Osteoblast (primary cell): ENCODE data around the gene HNRNPA1. TPM values are rescaled to one million over a fixed set of nuclear protein-coding genes. Genes with fewer than 3 reads are reported as not detected.

Experiments used
- DNase-seq: peaks from one replicate; pipeline ENCODE4 v3.0.0; 2011; ENCODE audit warnings: low spot score, mixed read lengths; ENCODE audit not compliant: insufficient read length; ENCODE audit errors: missing footprints
- H2AFZ ChIP-seq: 2 replicates; pipeline ENCODE4 v1.6.0; 2011; ENCODE audit warnings: mild to moderate bottlenecking, low read length
- H3K27ac ChIP-seq: 2 replicates; pipeline ENCODE4 v1.5.1; 2011; ENCODE audit warnings: mild to moderate bottlenecking, low read depth, low read length, moderate library complexity
- H3K27me3 ChIP-seq: 2 replicates; pipeline ENCODE4 v1.6.0; 2012; ENCODE audit warnings: mild to moderate bottlenecking, control low read depth, inconsistent platforms, low read length, moderate library complexity; ENCODE audit not compliant: insufficient read depth
- H3K36me3 ChIP-seq: 2 replicates; pipeline ENCODE4 v1.5.1; 2011; ENCODE audit warnings: mild to moderate bottlenecking, low read length, control low read depth, moderate library complexity; ENCODE audit not compliant: insufficient read depth
- H3K4me1 ChIP-seq: 2 replicates; pipeline ENCODE4 v1.5.1; 2011; ENCODE audit warnings: mild to moderate bottlenecking, low read length, control low read depth, moderate library complexity; ENCODE audit not compliant: insufficient read depth
- H3K4me2 ChIP-seq: 2 replicates; pipeline ENCODE4 v1.6.0; 2011; ENCODE audit warnings: mild to moderate bottlenecking, low read length; ENCODE audit not compliant: insufficient read depth
- H3K4me3 ChIP-seq: fragments of 200-600 bp; sonication (generic); 3 replicates; pipeline ENCODE4 v1.5.1; 2012; ENCODE audit warnings: mild to moderate bottlenecking, low read length, inconsistent platforms; ENCODE audit not compliant: insufficient read depth
- H3K79me2 ChIP-seq: 2 replicates; pipeline ENCODE4 v1.6.0; 2012; ENCODE audit warnings: mild to moderate bottlenecking, low read length, control low read depth, inconsistent platforms; ENCODE audit not compliant: insufficient read depth
- H3K9me3 ChIP-seq: 2 replicates; pipeline ENCODE4 v1.5.1; 2011; ENCODE audit warnings: low read depth, low read length, control low read depth
- H4K20me1 ChIP-seq: 2 replicates; pipeline ENCODE4 v1.6.0; 2012; ENCODE audit warnings: mild to moderate bottlenecking, low read length, control low read depth; ENCODE audit not compliant: insufficient read depth
- CTCF ChIP-seq: IDR thresholded peaks from 2 replicates; pipeline ENCODE4 v1.5.1; 2011; ENCODE audit warnings: mild to moderate bottlenecking, low read depth, low read length, moderate library complexity; ENCODE audit errors: extremely low read depth
- total RNA-seq: library from RNA; depleted of rRNA; stranded (reverse); fragments of >200 nt; gene quantifications from 2 replicates; pipeline ENCODE4 v1.2.3, GENCODE V29; 2012

HNRNPA1 gene
- total RNA-seq, 1 donor: 217 TPM

GRCh38 chr12:54287261-54288157, 7.0 kb downstream of the HNRNPA1 start:
- Histone ChIP-seq H3K4me1 (peaks cover 19% of the 10 kb centered on the region), H3K4me3 (no peak overlapping the region), H2AFZ (no peak overlapping the region), H4K20me1 (peaks cover 38% of the 10 kb centered on the region), H3K79me2 (peaks cover 18% of the 10 kb centered on the region), H3K36me3 (peaks cover 53% of the 10 kb centered on the region), H3K9me3 (no peaks in the 10 kb centered on the region), H3K4me2 (no peak overlapping the region), H3K27ac (no peak overlapping the region), H3K27me3 (no peaks in the 10 kb centered on the region)
- TF ChIP-seq CTCF: no peak
- DNase-seq: no peak

- H3K4me3 ChIP-seq: no peak overlapping the region
Observed at GRCh38 chr12:54292083-54292930, 11.8 kb downstream of the HNRNPA1 start.

GRCh38 chr12:54292931-54293241, 12.4 kb downstream of the HNRNPA1 start:
- Histone ChIP-seq H3K27ac (no peak overlapping the region), H3K4me1 (no peaks in the 10 kb centered on the region), H4K20me1 (peaks cover under 1% of the 10 kb centered on the region), H3K27me3 (no peaks in the 10 kb centered on the region), H3K79me2 (no peaks in the 10 kb centered on the region), H3K36me3 (peaks cover 5% of the 10 kb centered on the region), H3K4me2 (no peak overlapping the region), H3K4me3 (no peak overlapping the region), H3K9me3 (no peaks in the 10 kb centered on the region), H2AFZ (no peak overlapping the region)
- no peak for TF ChIP-seq CTCF
- peak; percentile 17 for DNase-seq

More at GRCh38 chr12:54292083-54292930, 11.8 kb downstream of the HNRNPA1 start:
- Histone ChIP-seq H3K79me2 (no peaks in the 10 kb centered on the region), H3K36me3 (peaks cover 11% of the 10 kb centered on the region), H3K4me2 (no peak overlapping the region), H3K27ac (no peak overlapping the region), H2AFZ (no peak overlapping the region), H3K9me3 (no peaks in the 10 kb centered on the region), H3K4me1 (no peaks in the 10 kb centered on the region), H3K27me3 (no peaks in the 10 kb centered on the region), H4K20me1 (peaks cover 6% of the 10 kb centered on the region)
- peak; percentile 37 for DNase-seq
- TF ChIP-seq CTCF: no peak
